ENCODE results near the gene GABBR2.

DNA sequence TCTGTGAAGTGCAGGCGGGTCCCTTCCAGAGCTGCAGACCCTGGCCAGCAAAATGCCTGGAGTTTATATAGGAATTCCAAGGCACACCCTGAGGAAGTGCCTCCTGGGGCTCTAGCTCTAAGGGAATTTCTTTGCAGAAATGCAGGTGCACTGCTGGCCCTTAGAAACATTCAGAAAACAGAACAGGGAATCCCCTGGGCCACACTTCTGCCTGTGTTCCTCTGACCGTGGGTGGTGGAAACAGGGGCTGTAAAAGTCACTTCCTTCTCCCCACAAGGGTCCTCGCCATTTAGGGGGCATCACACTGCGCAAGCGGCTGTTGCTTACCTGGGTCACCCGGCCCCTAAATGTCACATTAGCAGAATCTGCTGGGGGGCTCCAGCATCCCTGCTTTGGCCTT, 312.5 kb downstream of the GABBR2 start:
- TF ChIP-seq, protein P1, sequence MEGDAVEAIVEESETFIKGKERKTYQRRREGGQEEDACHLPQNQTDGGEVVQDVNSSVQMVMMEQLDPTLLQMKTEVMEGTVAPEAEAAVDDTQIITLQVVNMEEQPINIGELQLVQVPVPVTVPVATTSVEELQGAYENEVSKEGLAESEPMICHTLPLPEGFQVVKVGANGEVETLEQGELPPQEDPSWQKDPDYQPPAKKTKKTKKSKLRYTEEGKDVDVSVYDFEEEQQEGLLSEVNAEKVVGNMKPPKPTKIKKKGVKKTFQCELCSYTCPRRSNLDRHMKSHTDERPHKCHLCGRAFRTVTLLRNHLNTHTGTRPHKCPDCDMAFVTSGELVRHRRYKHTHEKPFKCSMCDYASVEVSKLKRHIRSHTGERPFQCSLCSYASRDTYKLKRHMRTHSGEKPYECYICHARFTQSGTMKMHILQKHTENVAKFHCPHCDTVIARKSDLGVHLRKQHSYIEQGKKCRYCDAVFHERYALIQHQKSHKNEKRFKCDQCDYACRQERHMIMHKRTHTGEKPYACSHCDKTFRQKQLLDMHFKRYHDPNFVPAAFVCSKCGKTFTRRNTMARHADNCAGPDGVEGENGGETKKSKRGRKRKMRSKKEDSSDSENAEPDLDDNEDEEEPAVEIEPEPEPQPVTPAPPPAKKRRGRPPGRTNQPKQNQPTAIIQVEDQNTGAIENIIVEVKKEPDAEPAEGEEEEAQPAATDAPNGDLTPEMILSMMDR (IDR thresholded peaks at IDR 0.05): no peak
- no peak for TF ChIP-seq SIN3A (IDR thresholded peaks at IDR 0.05; ENCODE audit: borderline replicate concordance, insufficient read depth, low read depth, low read length)
